ENCODE data around the gene PIPOX.

The PIPOX gene

GRCh38 chr17:29050176-29050575, 7.2 kb downstream of the PIPOX start:
- no peaks in the 10 kb centered on the region for H3K9me3 Mint-ChIP-seq
- H3K27me3 Mint-ChIP-seq (ENCODE audit: low read depth) = peaks cover 8% of the 10 kb centered on the region
- no peaks in the 10 kb centered on the region for H3K4me1 Mint-ChIP-seq (ENCODE audit: low read depth)
- H3K36me3 Mint-ChIP-seq (ENCODE audit: low read depth) = no peaks in the 10 kb centered on the region
- H3K27ac Mint-ChIP-seq = no peak overlapping the region
- no peak overlapping the region for H3K4me3 Mint-ChIP-seq

GRCh38 chr17:29051194-29051593, 8.3 kb downstream of the PIPOX start:
- Mint-ChIP-seq H3K27ac (no peak overlapping the region), H3K36me3 (ENCODE audit: low read depth) (no peaks in the 10 kb centered on the region), H3K4me1 (ENCODE audit: low read depth) (no peaks in the 10 kb centered on the region), H3K4me3 (no peak overlapping the region), H3K9me3 (no peaks in the 10 kb centered on the region), H3K27me3 (ENCODE audit: low read depth) (peaks cover 8% of the 10 kb centered on the region)

- H3K36me3 Mint-ChIP-seq (ENCODE audit: low read depth) = no peaks in the 10 kb centered on the region
- no peaks in the 10 kb centered on the region for H3K9me3 Mint-ChIP-seq
- no peaks in the 10 kb centered on the region for H3K4me1 Mint-ChIP-seq (ENCODE audit: low read depth)
- H3K27ac Mint-ChIP-seq = no peak overlapping the region
- no peak overlapping the region for H3K4me3 Mint-ChIP-seq
- peaks cover 8% of the 10 kb centered on the region for H3K27me3 Mint-ChIP-seq (ENCODE audit: low read depth)
Measured at GRCh38 chr17:29051731-29052130, 8.8 kb downstream of the PIPOX start.

GRCh38 chr17:29054835-29055234, 11.9 kb downstream of the PIPOX start:
- Mint-ChIP-seq H3K36me3 (ENCODE audit: low read depth) (no peaks in the 10 kb centered on the region), H3K27ac (no peak overlapping the region), H3K27me3 (ENCODE audit: low read depth) (peaks cover 1% of the 10 kb centered on the region), H3K4me1 (ENCODE audit: low read depth) (no peaks in the 10 kb centered on the region), H3K9me3 (no peaks in the 10 kb centered on the region), H3K4me3 (no peak overlapping the region)

- H3K27me3 Mint-ChIP-seq (ENCODE audit: low read depth) = no peaks in the 10 kb centered on the region
- no peaks in the 10 kb centered on the region for H3K36me3 Mint-ChIP-seq (ENCODE audit: low read depth)
- H3K4me3 Mint-ChIP-seq = no peak overlapping the region
- no peaks in the 10 kb centered on the region for H3K9me3 Mint-ChIP-seq
- H3K4me1 Mint-ChIP-seq (ENCODE audit: low read depth) = no peaks in the 10 kb centered on the region
- H3K27ac Mint-ChIP-seq = no peak overlapping the region
Measured at GRCh38 chr17:29057361-29057760, 14.4 kb downstream of the PIPOX start.

GRCh38 chr17:29058391-29058790, 15.4 kb downstream of the PIPOX start:
- no peak overlapping the region for H3K27ac Mint-ChIP-seq
- H3K27me3 Mint-ChIP-seq (ENCODE audit: low read depth) = no peaks in the 10 kb centered on the region
- no peaks in the 10 kb centered on the region for H3K9me3 Mint-ChIP-seq
- H3K4me3 Mint-ChIP-seq = no peak overlapping the region
- H3K36me3 Mint-ChIP-seq (ENCODE audit: low read depth) = no peaks in the 10 kb centered on the region
- H3K4me1 Mint-ChIP-seq (ENCODE audit: low read depth) = no peaks in the 10 kb centered on the region

- Mint-ChIP-seq H3K27ac (no peak overlapping the region), H3K4me1 (ENCODE audit: low read depth) (no peaks in the 10 kb centered on the region), H3K4me3 (no peak overlapping the region)
Measured at GRCh38 chr17:29059281-29059680, 16.3 kb downstream of the PIPOX start.

GRCh38 chr17:29060475-29060874, 17.5 kb downstream of the PIPOX start:
- Mint-ChIP-seq H3K4me1 (ENCODE audit: low read depth) (no peaks in the 10 kb centered on the region), H3K27ac (no peak overlapping the region), H3K9me3 (no peaks in the 10 kb centered on the region), H3K36me3 (ENCODE audit: low read depth) (no peaks in the 10 kb centered on the region), H3K27me3 (ENCODE audit: low read depth) (no peaks in the 10 kb centered on the region), H3K4me3 (no peak overlapping the region)

More at GRCh38 chr17:29059281-29059680, 16.3 kb downstream of the PIPOX start:
- Mint-ChIP-seq H3K27me3 (ENCODE audit: low read depth) (no peaks in the 10 kb centered on the region), H3K9me3 (no peaks in the 10 kb centered on the region), H3K36me3 (ENCODE audit: low read depth) (no peaks in the 10 kb centered on the region)

GRCh38 chr17:29061036-29061435, 18.1 kb downstream of the PIPOX start:
- Mint-ChIP-seq H3K4me1 (ENCODE audit: low read depth) (no peaks in the 10 kb centered on the region), H3K9me3 (no peaks in the 10 kb centered on the region), H3K36me3 (ENCODE audit: low read depth) (no peaks in the 10 kb centered on the region), H3K27ac (no peak overlapping the region), H3K4me3 (no peak overlapping the region), H3K27me3 (ENCODE audit: low read depth) (no peaks in the 10 kb centered on the region)

GRCh38 chr17:29062215-29062614, 19.3 kb downstream of the PIPOX start:
- H3K4me3 Mint-ChIP-seq = no peak overlapping the region
- H3K27me3 Mint-ChIP-seq (ENCODE audit: low read depth) = no peaks in the 10 kb centered on the region
- H3K36me3 Mint-ChIP-seq (ENCODE audit: low read depth) = no peaks in the 10 kb centered on the region
- H3K27ac Mint-ChIP-seq = no peak overlapping the region
- no peaks in the 10 kb centered on the region for H3K4me1 Mint-ChIP-seq (ENCODE audit: low read depth)
- no peaks in the 10 kb centered on the region for H3K9me3 Mint-ChIP-seq

GRCh38 chr17:29063992-29064391, 21.1 kb downstream of the PIPOX start:
- no peak overlapping the region for H3K27ac Mint-ChIP-seq
- H3K4me3 Mint-ChIP-seq = no peak overlapping the region
- H3K27me3 Mint-ChIP-seq (ENCODE audit: low read depth) = no peaks in the 10 kb centered on the region
- H3K9me3 Mint-ChIP-seq = no peaks in the 10 kb centered on the region
- no peaks in the 10 kb centered on the region for H3K4me1 Mint-ChIP-seq (ENCODE audit: low read depth)
- no peaks in the 10 kb centered on the region for H3K36me3 Mint-ChIP-seq (ENCODE audit: low read depth)

- Mint-ChIP-seq H3K27ac (no peak overlapping the region), H3K9me3 (no peaks in the 10 kb centered on the region), H3K27me3 (ENCODE audit: low read depth) (no peaks in the 10 kb centered on the region), H3K36me3 (ENCODE audit: low read depth) (no peaks in the 10 kb centered on the region), H3K4me1 (ENCODE audit: low read depth) (no peaks in the 10 kb centered on the region), H3K4me3 (no peak overlapping the region)
Measured at GRCh38 chr17:29066047-29066446, 23.1 kb downstream of the PIPOX start.

- Mint-ChIP-seq H3K9me3 (no peaks in the 10 kb centered on the region), H3K36me3 (ENCODE audit: low read depth) (no peaks in the 10 kb centered on the region), H3K27me3 (ENCODE audit: low read depth) (no peaks in the 10 kb centered on the region), H3K4me3 (no peak overlapping the region), H3K4me1 (ENCODE audit: low read depth) (no peaks in the 10 kb centered on the region), H3K27ac (no peak overlapping the region)
Measured at GRCh38 chr17:29066606-29067005, 23.7 kb downstream of the PIPOX start.

GRCh38 chr17:29068818-29069217, 25.9 kb downstream of the PIPOX start:
- Mint-ChIP-seq H3K27me3 (ENCODE audit: low read depth) (no peaks in the 10 kb centered on the region), H3K4me1 (ENCODE audit: low read depth) (no peaks in the 10 kb centered on the region), H3K36me3 (ENCODE audit: low read depth) (no peaks in the 10 kb centered on the region), H3K27ac (no peak overlapping the region), H3K4me3 (no peak overlapping the region), H3K9me3 (no peaks in the 10 kb centered on the region)

GRCh38 chr17:29069526-29070041, 26.6 kb downstream of the PIPOX start:
- Mint-ChIP-seq H3K27me3 (ENCODE audit: low read depth) (no peaks in the 10 kb centered on the region), H3K4me3 (no peak overlapping the region), H3K36me3 (ENCODE audit: low read depth) (no peaks in the 10 kb centered on the region), H3K4me1 (ENCODE audit: low read depth) (no peaks in the 10 kb centered on the region), H3K9me3 (no peaks in the 10 kb centered on the region), H3K27ac (no peak overlapping the region)

GRCh38 chr17:29070308-29070707, 27.4 kb downstream of the PIPOX start:
- H3K4me1 Mint-ChIP-seq (ENCODE audit: low read depth) = no peaks in the 10 kb centered on the region
- H3K27me3 Mint-ChIP-seq (ENCODE audit: low read depth) = no peaks in the 10 kb centered on the region
- no peak overlapping the region for H3K4me3 Mint-ChIP-seq
- no peaks in the 10 kb centered on the region for H3K36me3 Mint-ChIP-seq (ENCODE audit: low read depth)
- H3K9me3 Mint-ChIP-seq = no peaks in the 10 kb centered on the region
- H3K27ac Mint-ChIP-seq = no peak overlapping the region
